ENCODE data around the gene FANCI. TPM values are rescaled to one million over a fixed set of nuclear protein-coding genes. Genes with fewer than 3 reads are reported as not detected.
A peak's percentile ranks its signal among the peaks of the same experiment; 100 is the strongest.

FANCI gene
- total RNA-seq, 2 experiments from 2014 or later = 6.1 to 7.1 TPM

- no peaks in the 10 kb centered on the region for H3K27me3 Mint-ChIP-seq
- POLR2A ChIA-PET = no interaction called here
- ATAC-seq (ENCODE audit: poor library complexity) (no peak), DNase-seq (no peak)
- Histone ChIP-seq H3K27me3 (ENCODE audit: control insufficient read depth in 1 of 2, insufficient read depth in 2 of 2, low read length in 2 of 2) (no peaks in the 10 kb centered on the region), H3K27ac (ENCODE audit: low read depth in 1 of 2, low read length in 2 of 2) (no peak overlapping the region), H3K4me3 (ENCODE audit: low read length) (no peak overlapping the region), H3K36me3 (ENCODE audit: insufficient read depth, low read length) (peaks cover 57% of the 10 kb centered on the region), H3K9me3 (ENCODE audit: control insufficient read depth in 1 of 2, insufficient read depth in 1 of 2, low read length in 2 of 2) (no peaks in the 10 kb centered on the region), H3K4me1 (ENCODE audit: insufficient read depth, low read length) (no peaks in the 10 kb centered on the region)
- intact Hi-C loops (cut with DNase I, micrococcal nuclease) = no loop called here
- TF ChIP-seq, protein P1, sequence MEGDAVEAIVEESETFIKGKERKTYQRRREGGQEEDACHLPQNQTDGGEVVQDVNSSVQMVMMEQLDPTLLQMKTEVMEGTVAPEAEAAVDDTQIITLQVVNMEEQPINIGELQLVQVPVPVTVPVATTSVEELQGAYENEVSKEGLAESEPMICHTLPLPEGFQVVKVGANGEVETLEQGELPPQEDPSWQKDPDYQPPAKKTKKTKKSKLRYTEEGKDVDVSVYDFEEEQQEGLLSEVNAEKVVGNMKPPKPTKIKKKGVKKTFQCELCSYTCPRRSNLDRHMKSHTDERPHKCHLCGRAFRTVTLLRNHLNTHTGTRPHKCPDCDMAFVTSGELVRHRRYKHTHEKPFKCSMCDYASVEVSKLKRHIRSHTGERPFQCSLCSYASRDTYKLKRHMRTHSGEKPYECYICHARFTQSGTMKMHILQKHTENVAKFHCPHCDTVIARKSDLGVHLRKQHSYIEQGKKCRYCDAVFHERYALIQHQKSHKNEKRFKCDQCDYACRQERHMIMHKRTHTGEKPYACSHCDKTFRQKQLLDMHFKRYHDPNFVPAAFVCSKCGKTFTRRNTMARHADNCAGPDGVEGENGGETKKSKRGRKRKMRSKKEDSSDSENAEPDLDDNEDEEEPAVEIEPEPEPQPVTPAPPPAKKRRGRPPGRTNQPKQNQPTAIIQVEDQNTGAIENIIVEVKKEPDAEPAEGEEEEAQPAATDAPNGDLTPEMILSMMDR (IDR thresholded peaks at IDR 0.05) = no peak
- H3K9me3 Mint-ChIP-seq = no peaks in the 10 kb centered on the region
- peaks cover 67% of the 10 kb centered on the region for H3K36me3 Mint-ChIP-seq (ENCODE audit: low read depth)
- H3K27ac Mint-ChIP-seq = peak overlapping the region; percentile 28
- no peak overlapping the region for H3K4me3 Mint-ChIP-seq
- CTCF ChIA-PET = no interaction called here
- peaks cover 7% of the 10 kb centered on the region for H3K4me1 Mint-ChIP-seq (ENCODE audit: low read depth)
Observed at GRCh38 chr15:89315375-89315929, 71.7 kb downstream of the FANCI start.

- Mint-ChIP-seq H3K27me3 (no peaks in the 10 kb centered on the region), H3K4me3 (no peak overlapping the region), H3K9me3 (no peaks in the 10 kb centered on the region), H3K27ac (no peak overlapping the region), H3K4me1 (ENCODE audit: low read depth) (peaks cover 6% of the 10 kb centered on the region), H3K36me3 (ENCODE audit: low read depth) (peaks cover 75% of the 10 kb centered on the region)
- H3K36me3 ChIP-seq (ENCODE audit: insufficient read depth, low read length) = peaks cover 67% of the 10 kb centered on the region
- H3K4me1 ChIP-seq (ENCODE audit: insufficient read depth, low read length) = no peaks in the 10 kb centered on the region
- CTCF ChIA-PET = no interaction called here
- TF ChIP-seq, protein P1 (IDR thresholded peaks at IDR 0.05) = no peak
- POLR2A ChIA-PET = interaction anchor here (1.2 to 1.3 kb wide), 2 partner anchors 14 to 19 kb away, joined by 3 to 4 read pairs; no protein-coding TSS in a partner anchor
- ATAC-seq (ENCODE audit: poor library complexity) (no peak), DNase-seq (no peak)
- H3K27me3 ChIP-seq (ENCODE audit: control insufficient read depth in 1 of 2, insufficient read depth in 2 of 2, low read length in 2 of 2) = no peaks in the 10 kb centered on the region
- no peak overlapping the region for H3K4me3 ChIP-seq (ENCODE audit: low read length)
- H3K27ac ChIP-seq (ENCODE audit: low read depth in 1 of 2, low read length in 2 of 2) = no peak overlapping the region
- H3K9me3 ChIP-seq (ENCODE audit: control insufficient read depth in 1 of 2, insufficient read depth in 1 of 2, low read length in 2 of 2) = no peaks in the 10 kb centered on the region
- intact Hi-C loops (cut with DNase I, micrococcal nuclease) = no loop called here
Observed at GRCh38 chr15:89316504-89316903, 72.7 kb downstream of the FANCI start.

GRCh38 chr15:89317186-89317720 lies 73.5 kb downstream of the FANCI start:
- H3K27me3 Mint-ChIP-seq = no peaks in the 10 kb centered on the region
- ChIA-PET POLR2A (interaction anchor here (1.3 kb wide), 1 partner anchor 18 kb away, joined by 4 read pairs; no protein-coding TSS in a partner anchor), CTCF (no interaction called here)
- Histone ChIP-seq H3K4me1 (ENCODE audit: insufficient read depth, low read length) (no peaks in the 10 kb centered on the region), H3K36me3 (ENCODE audit: insufficient read depth, low read length) (peaks cover 75% of the 10 kb centered on the region), H3K27ac (ENCODE audit: low read depth in 1 of 2, low read length in 2 of 2) (peak overlapping the region in 1 of 2 donors; percentile 29), H3K27me3 (ENCODE audit: control insufficient read depth in 1 of 2, insufficient read depth in 2 of 2, low read length in 2 of 2) (no peaks in the 10 kb centered on the region), H3K9me3 (ENCODE audit: control insufficient read depth in 1 of 2, insufficient read depth in 1 of 2, low read length in 2 of 2) (no peaks in the 10 kb centered on the region), H3K4me3 (ENCODE audit: low read length) (no peak overlapping the region)
- H3K9me3 Mint-ChIP-seq = no peaks in the 10 kb centered on the region
- H3K36me3 Mint-ChIP-seq (ENCODE audit: low read depth) = peaks cover 83% of the 10 kb centered on the region
- TF ChIP-seq, protein P1 (IDR thresholded peaks at IDR 0.05) = no peak
- no peaks in the 10 kb centered on the region for H3K4me1 Mint-ChIP-seq (ENCODE audit: low read depth)
- intact Hi-C loops (cut with DNase I, micrococcal nuclease) = no loop called here
- DNase-seq = no peak
- H3K27ac Mint-ChIP-seq = peak overlapping the region; percentile 12
- H3K4me3 Mint-ChIP-seq = no peak overlapping the region
- ATAC-seq (ENCODE audit: poor library complexity) = no peak

All from CD4-positive, alpha-beta T cell (primary cell).